ENCODE measurements around the gene OR2T11. TPM values are rescaled to one million over a fixed set of nuclear protein-coding genes. Genes with fewer than 3 reads are reported as not detected.

OR2T11 gene
- total RNA-seq, 4 donors from 2014 or later: not detected

DNA sequence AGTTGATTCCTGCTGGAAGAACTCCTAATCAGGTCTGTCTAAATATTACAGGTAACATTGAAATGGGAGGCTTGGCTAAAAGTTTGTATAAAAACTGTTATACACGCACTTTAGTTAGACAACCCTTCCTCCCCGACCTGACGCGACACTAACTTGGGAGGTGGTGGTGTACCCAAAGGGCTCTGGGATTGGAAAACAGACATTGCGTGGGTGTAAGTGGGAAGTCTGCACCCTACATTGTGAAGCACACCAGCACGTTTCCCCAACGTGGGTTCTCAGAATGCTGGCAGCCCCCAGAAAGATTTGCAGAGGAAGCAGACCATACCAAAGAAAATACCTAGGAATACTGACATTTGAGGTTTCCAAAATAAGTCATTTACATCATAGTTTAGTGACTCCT is 16.8 kb downstream of the OR2T11 start:
- TF ChIP-seq POLR2A (IDR thresholded peaks at IDR 0.05): no peak
- TF ChIP-seq, protein P1, sequence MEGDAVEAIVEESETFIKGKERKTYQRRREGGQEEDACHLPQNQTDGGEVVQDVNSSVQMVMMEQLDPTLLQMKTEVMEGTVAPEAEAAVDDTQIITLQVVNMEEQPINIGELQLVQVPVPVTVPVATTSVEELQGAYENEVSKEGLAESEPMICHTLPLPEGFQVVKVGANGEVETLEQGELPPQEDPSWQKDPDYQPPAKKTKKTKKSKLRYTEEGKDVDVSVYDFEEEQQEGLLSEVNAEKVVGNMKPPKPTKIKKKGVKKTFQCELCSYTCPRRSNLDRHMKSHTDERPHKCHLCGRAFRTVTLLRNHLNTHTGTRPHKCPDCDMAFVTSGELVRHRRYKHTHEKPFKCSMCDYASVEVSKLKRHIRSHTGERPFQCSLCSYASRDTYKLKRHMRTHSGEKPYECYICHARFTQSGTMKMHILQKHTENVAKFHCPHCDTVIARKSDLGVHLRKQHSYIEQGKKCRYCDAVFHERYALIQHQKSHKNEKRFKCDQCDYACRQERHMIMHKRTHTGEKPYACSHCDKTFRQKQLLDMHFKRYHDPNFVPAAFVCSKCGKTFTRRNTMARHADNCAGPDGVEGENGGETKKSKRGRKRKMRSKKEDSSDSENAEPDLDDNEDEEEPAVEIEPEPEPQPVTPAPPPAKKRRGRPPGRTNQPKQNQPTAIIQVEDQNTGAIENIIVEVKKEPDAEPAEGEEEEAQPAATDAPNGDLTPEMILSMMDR (IDR thresholded peaks at IDR 0.05): no peak
- intact Hi-C loops (cut with DNase I): loop anchor here (5.0 kb wide), 1 partner anchor 189 kb away; no protein-coding TSS in a partner anchor

DNA sequence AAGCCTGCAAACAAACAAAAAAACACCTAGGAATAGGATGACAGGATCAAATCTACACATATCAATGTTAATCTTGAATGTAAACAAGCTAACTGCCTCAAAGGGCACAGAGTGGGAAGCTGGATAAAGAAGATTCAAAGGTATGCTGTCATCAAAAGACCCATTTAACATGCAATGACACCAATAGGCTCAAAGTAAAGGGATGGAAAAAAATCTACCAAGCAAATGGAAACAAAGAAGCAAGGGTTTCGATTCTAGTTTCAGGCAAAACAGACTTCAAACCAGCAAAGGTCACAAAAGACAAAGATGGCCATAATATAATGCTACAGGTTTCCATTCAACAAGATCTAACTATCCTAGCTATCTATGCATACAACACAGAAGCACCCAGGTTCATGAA is 21.1 kb downstream of the OR2T11 start:
- H3K9me3 ChIP-seq: no peaks in the 10 kb centered on the region
- TF ChIP-seq POLR2A (IDR thresholded peaks at IDR 0.05): no peak
- TF ChIP-seq, protein P1 (IDR thresholded peaks at IDR 0.05): no peak
- H3K27me3 ChIP-seq: no peaks in the 10 kb centered on the region
- H3K36me3 ChIP-seq: no peaks in the 10 kb centered on the region
- 74 to 88% methylated on average over 1 of the region's 1 CpG for WGBS, 2 donors
- intact Hi-C loops (cut with DNase I): no loop called here
- DNase-seq: no peak
- H3K4me1 ChIP-seq: no peaks in the 10 kb centered on the region
- no peak overlapping the region for H3K4me3 ChIP-seq (replicated peaks in 1 of 3)
- no peak overlapping the region for H3K27ac ChIP-seq

More for the DNA sequence above, 16.8 kb downstream of the OR2T11 start:
- no peak for DNase-seq
- Histone ChIP-seq H3K27ac (no peak overlapping the region), H3K36me3 (no peaks in the 10 kb centered on the region), H3K4me3 (replicated peaks in 1 of 3) (no peak overlapping the region), H3K9me3 (no peaks in the 10 kb centered on the region), H3K4me1 (no peaks in the 10 kb centered on the region), H3K27me3 (no peaks in the 10 kb centered on the region)
- 69 to 76% methylated on average over 7 of the region's 7 CpGs for WGBS, 2 donors

DNA sequence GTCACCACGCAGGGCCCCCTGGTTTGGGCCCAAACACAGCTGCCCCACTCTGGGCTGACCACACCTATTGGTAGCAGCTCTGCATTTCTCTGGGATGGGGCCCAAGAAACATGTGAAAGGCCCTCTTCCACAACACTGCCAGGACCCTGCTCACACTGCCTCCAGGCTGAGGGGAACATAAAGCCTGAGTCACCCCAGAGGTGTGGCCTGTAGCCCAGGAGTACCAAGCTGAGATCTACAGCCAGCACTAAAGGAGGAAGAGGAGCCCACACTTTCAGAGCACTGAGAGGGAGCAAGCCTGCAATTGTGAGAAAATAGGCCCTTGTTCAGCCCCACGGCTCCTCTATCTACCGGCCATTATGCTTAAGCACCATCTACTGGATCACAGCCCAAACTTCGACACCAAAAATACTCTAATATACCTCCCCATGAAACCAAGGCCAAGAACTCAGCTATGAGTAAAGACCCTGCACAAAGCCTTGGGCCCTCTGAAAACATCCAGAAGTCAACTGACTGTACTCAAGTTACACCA is 22.9 kb downstream of the OR2T11 start:
- DNase-seq: no peak
- Histone ChIP-seq H3K27ac (no peak overlapping the region), H3K27me3 (no peaks in the 10 kb centered on the region), H3K4me1 (no peaks in the 10 kb centered on the region), H3K36me3 (no peaks in the 10 kb centered on the region), H3K9me3 (no peaks in the 10 kb centered on the region), H3K4me3 (replicated peaks in 1 of 3) (no peak overlapping the region)
- 57 to 76% methylated on average over 4 of the region's 4 CpGs for WGBS, 2 donors
- TF ChIP-seq, protein P1 (IDR thresholded peaks at IDR 0.05): no peak
- TF ChIP-seq POLR2A (IDR thresholded peaks at IDR 0.05): no peak
- intact Hi-C loops (cut with DNase I): no loop called here

DNA sequence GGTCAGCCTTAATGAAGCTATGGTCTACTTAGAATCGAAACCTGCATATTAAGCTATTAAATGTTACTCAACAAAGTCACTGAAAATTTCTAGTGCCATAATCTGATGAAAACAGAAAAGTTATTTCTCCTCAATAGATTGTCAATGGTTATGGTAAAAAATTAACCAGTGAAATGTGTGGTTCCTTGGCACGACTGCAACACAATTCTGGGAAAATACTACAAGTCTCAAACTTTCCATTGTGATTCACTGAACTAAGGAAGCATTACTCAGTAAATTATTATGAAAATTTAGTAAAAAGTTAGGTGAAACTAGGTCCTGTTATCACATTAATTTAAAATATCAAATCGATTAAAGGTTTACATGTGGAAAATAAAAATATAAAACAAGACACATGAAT is 24.6 kb downstream of the OR2T11 start:
- intact Hi-C loops (cut with DNase I): no loop called here
- no peaks in the 10 kb centered on the region for H3K27me3 ChIP-seq
- H3K27ac ChIP-seq: no peak overlapping the region
- no peak for TF ChIP-seq POLR2A (IDR thresholded peaks at IDR 0.05)
- TF ChIP-seq, protein P1 (IDR thresholded peaks at IDR 0.05): no peak
- H3K4me3 ChIP-seq (replicated peaks in 1 of 3): no peak overlapping the region
- 52 to 57% methylated on average over 3 of the region's 3 CpGs for WGBS, 2 donors
- DNase-seq: no peak
- H3K36me3 ChIP-seq: no peaks in the 10 kb centered on the region
- H3K4me1 ChIP-seq: no peaks in the 10 kb centered on the region
- H3K9me3 ChIP-seq: no peaks in the 10 kb centered on the region

DNA sequence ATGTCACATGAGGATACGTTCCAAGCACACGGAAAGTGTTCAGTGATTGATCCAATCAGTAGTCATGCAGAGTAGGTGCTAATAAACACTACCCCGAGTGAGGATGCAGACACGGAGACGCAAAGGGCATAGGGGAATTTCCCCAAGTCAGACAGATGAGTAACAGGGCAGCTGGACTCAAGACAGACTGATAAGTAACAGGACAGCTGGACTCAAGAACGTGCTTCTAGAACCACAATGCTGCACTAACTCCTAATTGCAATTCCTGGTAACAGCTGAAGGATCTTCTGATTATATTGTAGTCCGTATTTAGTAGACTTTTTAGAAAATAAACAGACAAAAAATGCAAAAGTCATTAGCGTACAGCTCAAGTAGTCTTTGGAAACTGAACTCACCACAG is 35.5 kb downstream of the OR2T11 start:
- no peaks in the 10 kb centered on the region for H3K9me3 ChIP-seq
- intact Hi-C loops (cut with DNase I): no loop called here
- H3K36me3 ChIP-seq: no peaks in the 10 kb centered on the region
- H3K27me3 ChIP-seq: no peaks in the 10 kb centered on the region
- no peak for TF ChIP-seq POLR2A (IDR thresholded peaks at IDR 0.05)
- TF ChIP-seq, protein P1 (IDR thresholded peaks at IDR 0.05): no peak
- no peak overlapping the region for H3K27ac ChIP-seq
- no peak for DNase-seq
- H3K4me3 ChIP-seq (replicated peaks in 1 of 3): no peak overlapping the region
- 81 to 86% methylated on average over 8 of the region's 8 CpGs for WGBS, 2 donors
- H3K4me1 ChIP-seq: no peaks in the 10 kb centered on the region
